ENCODE data around the gene CHD2. TPM values are rescaled to one million over a fixed set of nuclear protein-coding genes. Genes with fewer than 3 reads are reported as not detected.

CHD2 gene
- total RNA-seq, 1 experiment from 2014 or later, result 85.0 TPM

DNA sequence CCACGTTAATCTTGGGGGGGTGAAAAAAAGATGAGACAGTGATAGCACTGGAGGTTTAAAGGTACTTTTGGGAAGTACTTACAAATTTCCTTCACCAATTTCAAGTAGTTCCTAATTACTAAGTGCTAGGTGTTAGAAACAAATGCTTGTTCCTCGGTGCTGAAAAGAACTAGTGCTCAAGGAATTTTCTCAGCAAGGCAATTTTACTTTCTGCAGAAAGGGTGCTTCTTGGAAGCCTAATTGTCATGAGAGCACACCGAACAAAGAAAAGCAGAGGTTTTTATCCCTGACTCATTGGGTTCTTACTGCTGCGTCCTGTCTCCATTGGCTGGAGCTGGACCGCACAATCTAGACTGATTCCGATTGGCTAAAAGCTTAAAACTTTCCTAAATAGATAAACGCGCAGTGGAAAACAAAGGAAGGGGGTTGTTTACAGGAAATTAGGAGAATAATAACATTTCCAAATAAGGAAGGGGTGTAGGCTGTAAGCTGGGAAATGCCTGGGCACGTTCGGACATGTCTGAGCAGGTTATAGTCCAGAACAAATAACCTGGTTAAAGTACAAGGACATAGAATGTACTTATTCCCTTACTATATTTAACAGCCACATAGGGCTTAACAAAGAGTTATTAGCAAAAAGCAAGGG, 49.6 kb downstream of the CHD2 start:
- Mint-ChIP-seq H3K9me3 (ENCODE audit: unreplicated experiment) (peaks cover 39% of the 10 kb centered on the region), H3K27ac (ENCODE audit: unreplicated experiment) (peak overlapping the region; percentile 61), H3K4me1 (ENCODE audit: low read depth, unreplicated experiment) (peaks cover 5% of the 10 kb centered on the region), H3K4me3 (ENCODE audit: unreplicated experiment) (no peak overlapping the region), H3K27me3 (ENCODE audit: insufficient read depth, unreplicated experiment) (no peaks in the 10 kb centered on the region), H3K36me3 (ENCODE audit: insufficient read depth, unreplicated experiment) (peaks cover 97% of the 10 kb centered on the region)
- TF ChIP-seq, protein P1, sequence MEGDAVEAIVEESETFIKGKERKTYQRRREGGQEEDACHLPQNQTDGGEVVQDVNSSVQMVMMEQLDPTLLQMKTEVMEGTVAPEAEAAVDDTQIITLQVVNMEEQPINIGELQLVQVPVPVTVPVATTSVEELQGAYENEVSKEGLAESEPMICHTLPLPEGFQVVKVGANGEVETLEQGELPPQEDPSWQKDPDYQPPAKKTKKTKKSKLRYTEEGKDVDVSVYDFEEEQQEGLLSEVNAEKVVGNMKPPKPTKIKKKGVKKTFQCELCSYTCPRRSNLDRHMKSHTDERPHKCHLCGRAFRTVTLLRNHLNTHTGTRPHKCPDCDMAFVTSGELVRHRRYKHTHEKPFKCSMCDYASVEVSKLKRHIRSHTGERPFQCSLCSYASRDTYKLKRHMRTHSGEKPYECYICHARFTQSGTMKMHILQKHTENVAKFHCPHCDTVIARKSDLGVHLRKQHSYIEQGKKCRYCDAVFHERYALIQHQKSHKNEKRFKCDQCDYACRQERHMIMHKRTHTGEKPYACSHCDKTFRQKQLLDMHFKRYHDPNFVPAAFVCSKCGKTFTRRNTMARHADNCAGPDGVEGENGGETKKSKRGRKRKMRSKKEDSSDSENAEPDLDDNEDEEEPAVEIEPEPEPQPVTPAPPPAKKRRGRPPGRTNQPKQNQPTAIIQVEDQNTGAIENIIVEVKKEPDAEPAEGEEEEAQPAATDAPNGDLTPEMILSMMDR (IDR thresholded peaks at IDR 0.05; ENCODE audit: insufficient read depth in 1 of 2, low read depth in 1 of 2, low read length in 1 of 2, severe bottlenecking in 1 of 2, unreplicated experiment in 1 of 2), result no peak
- H3K4me3 ChIP-seq (ENCODE audit: low read depth, low read length), result no peak overlapping the region
- POLR2A ChIA-PET, result no interaction called here
- no TSS peak for BruUV-seq (replicated peaks)
- CTCF ChIA-PET, result no interaction called here
- peaks cover 5% of the 10 kb centered on the region for H3K36me3 ChIP-seq (ENCODE audit: control insufficient read depth, insufficient read depth, low read length)
- H3K27me3 ChIP-seq (replicated peaks; ENCODE audit: control insufficient read depth, insufficient read depth, low read length), result no peaks in the 10 kb centered on the region
- intact Hi-C loops (cut with micrococcal nuclease; ENCODE audit: unreplicated experiment), result no loop called here
- H3K4me1 ChIP-seq, result no peaks in the 10 kb centered on the region
- H3K9me3 ChIP-seq, result peaks cover 32% of the 10 kb centered on the region
- peak in 1 of 2 experiments; percentile 50 for DNase-seq

- peaks cover 92% of the 10 kb centered on the region for H3K36me3 Mint-ChIP-seq (ENCODE audit: insufficient read depth, unreplicated experiment)
- no peak for DNase-seq
- no peaks in the 10 kb centered on the region for H3K27me3 Mint-ChIP-seq (ENCODE audit: insufficient read depth, unreplicated experiment)
- H3K9me3 Mint-ChIP-seq (ENCODE audit: unreplicated experiment), result peaks cover 29% of the 10 kb centered on the region
- H3K4me1 Mint-ChIP-seq (ENCODE audit: low read depth, unreplicated experiment), result no peaks in the 10 kb centered on the region
- H3K4me3 ChIP-seq (ENCODE audit: low read depth, low read length), result no peak overlapping the region
- H3K36me3 ChIP-seq (ENCODE audit: control insufficient read depth, insufficient read depth, low read length), result peaks cover 5% of the 10 kb centered on the region
- POLR2A ChIA-PET, result no interaction called here
- intact Hi-C loops (cut with micrococcal nuclease; ENCODE audit: unreplicated experiment), result no loop called here
- no peaks in the 10 kb centered on the region for H3K4me1 ChIP-seq
- no peak overlapping the region for H3K4me3 Mint-ChIP-seq (ENCODE audit: unreplicated experiment)
- TF ChIP-seq, protein P1 (IDR thresholded peaks at IDR 0.05; ENCODE audit: insufficient read depth in 1 of 2, low read depth in 1 of 2, low read length in 1 of 2, severe bottlenecking in 1 of 2, unreplicated experiment in 1 of 2), result no peak
- H3K27ac Mint-ChIP-seq (ENCODE audit: unreplicated experiment), result no peak overlapping the region
- H3K9me3 ChIP-seq, result peaks cover 32% of the 10 kb centered on the region
- BruUV-seq (replicated peaks), result no TSS peak
- CTCF ChIA-PET, result no interaction called here
- H3K27me3 ChIP-seq (replicated peaks; ENCODE audit: control insufficient read depth, insufficient read depth, low read length), result no peaks in the 10 kb centered on the region
These were observed 51.8 kb downstream of the CHD2 start for GRCh38 chr15:92951800-92952457.

DNA sequence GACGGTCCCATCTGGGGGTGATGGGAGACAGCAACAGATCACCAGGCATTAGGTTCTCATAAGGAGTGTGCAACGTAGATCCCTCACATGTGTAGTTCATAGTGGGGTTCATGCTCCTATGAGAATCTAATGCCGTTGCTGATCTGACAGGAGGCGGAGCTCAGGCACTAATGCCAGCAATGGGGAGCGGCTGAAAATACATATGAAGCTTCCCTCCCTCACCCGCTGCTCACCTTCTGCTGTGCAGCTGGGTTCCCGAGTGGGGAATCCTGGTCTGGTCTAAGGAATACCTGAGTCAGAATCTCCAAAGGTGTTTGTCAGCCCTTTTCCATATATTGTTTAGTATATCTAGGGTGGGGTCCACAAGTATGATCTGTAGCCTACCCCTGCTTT, 52.3 kb downstream of the CHD2 start:
- Histone ChIP-seq H3K4me3 (ENCODE audit: low read depth, low read length) (no peak overlapping the region), H3K36me3 (ENCODE audit: control insufficient read depth, insufficient read depth, low read length) (peaks cover 5% of the 10 kb centered on the region), H3K4me1 (no peaks in the 10 kb centered on the region), H3K27me3 (replicated peaks; ENCODE audit: control insufficient read depth, insufficient read depth, low read length) (no peaks in the 10 kb centered on the region), H3K9me3 (peaks cover 28% of the 10 kb centered on the region)
- no TSS peak for BruUV-seq (replicated peaks)
- peaks cover 92% of the 10 kb centered on the region for H3K36me3 Mint-ChIP-seq (ENCODE audit: insufficient read depth, unreplicated experiment)
- TF ChIP-seq, protein P1 (IDR thresholded peaks at IDR 0.05; ENCODE audit: insufficient read depth in 1 of 2, low read depth in 1 of 2, low read length in 1 of 2, severe bottlenecking in 1 of 2, unreplicated experiment in 1 of 2), result no peak
- POLR2A ChIA-PET, result no interaction called here
- H3K27me3 Mint-ChIP-seq (ENCODE audit: insufficient read depth, unreplicated experiment), result no peaks in the 10 kb centered on the region
- intact Hi-C loops (cut with micrococcal nuclease; ENCODE audit: unreplicated experiment), result no loop called here
- CTCF ChIA-PET, result no interaction called here
- H3K4me1 Mint-ChIP-seq (ENCODE audit: low read depth, unreplicated experiment), result no peaks in the 10 kb centered on the region
- H3K27ac Mint-ChIP-seq (ENCODE audit: unreplicated experiment), result no peak overlapping the region
- no peak for DNase-seq
- no peak overlapping the region for H3K4me3 Mint-ChIP-seq (ENCODE audit: unreplicated experiment)
- peaks cover 23% of the 10 kb centered on the region for H3K9me3 Mint-ChIP-seq (ENCODE audit: unreplicated experiment)

Data from Caco-2 (cell line).